GM23338 (cell line): ENCODE measurements around the gene DCTN5. TPM values are rescaled to one million over a fixed set of nuclear protein-coding genes. Genes with fewer than 3 reads are reported as not detected.
"Not testable (repeated sequence)": the region's sequence is repeated elsewhere in the genome, so short reads cannot be mapped to it uniquely, and the experiment has no call there.

Source experiments
- ATAC-seq: fragments of 200-7000 bp; cut with Tn5 transposase; 3 replicates; pipeline ENCODE4 v1.9.1; 2020
- DNase-seq: peaks from one replicate; pipeline ENCODE4 v3.0.0-alpha.2; 2015; ENCODE audit warnings: low spot score
- H2AFZ ChIP-seq: fragments of 200-600 bp; sonication (generic); 2 replicates; pipeline ENCODE4 v1.8.0; 2016; ENCODE audit warnings: antibody characterized with exemption, mild to moderate bottlenecking, moderate library complexity
- H3F3A ChIP-seq: fragments of 200-600 bp; sonication (generic); replicated peaks from 2 replicates; pipeline ENCODE4 v1.8.0; 2017; ENCODE audit warnings: antibody characterized with exemption, mixed run types, low read depth
- H3K27ac ChIP-seq: fragments of 200-600 bp; sonication (generic); 2 replicates; pipeline ENCODE4 v1.6.1; 2016; ENCODE audit warnings: low read depth
- H3K27me3 ChIP-seq: fragments of 200-600 bp; sonication (generic); 2 replicates; pipeline ENCODE4 v1.8.0; 2016; ENCODE audit warnings: mild to moderate bottlenecking, mixed run types, moderate library complexity; ENCODE audit not compliant: insufficient read depth
- H3K36me3 ChIP-seq: fragments of 200-600 bp; sonication (generic); 2 replicates; pipeline ENCODE4 v1.8.0; 2016; ENCODE audit warnings: mild to moderate bottlenecking; ENCODE audit not compliant: insufficient read depth
- H3K4me1 ChIP-seq: fragments of 200-600 bp; sonication (generic); 2 replicates; pipeline ENCODE4 v1.8.0; 2016; ENCODE audit warnings: mild to moderate bottlenecking, moderate library complexity; ENCODE audit not compliant: insufficient read depth
- H3K4me2 ChIP-seq: fragments of 200-600 bp; sonication (generic); 2 replicates; pipeline ENCODE4 v1.7.1; 2017; ENCODE audit warnings: mixed run types
- H3K4me3 ChIP-seq: fragments of 200-600 bp; sonication (generic); 2 replicates; pipeline ENCODE4 v1.6.1; 2016; ENCODE audit warnings: mixed run types
- H3K79me2 ChIP-seq: fragments of 200-600 bp; sonication (generic); replicated peaks from 2 replicates; pipeline ENCODE4 v1.8.0; 2017; ENCODE audit warnings: mild to moderate bottlenecking; ENCODE audit not compliant: insufficient read depth
- H3K9me2 ChIP-seq: fragments of 200-600 bp; sonication (generic); 2 replicates; pipeline ENCODE4 v1.8.0; 2017; ENCODE audit not compliant: insufficient read depth
- H4K20me1 ChIP-seq: fragments of 200-600 bp; sonication (generic); replicated peaks from 2 replicates; pipeline ENCODE4 v1.8.0; 2017; ENCODE audit warnings: mild to moderate bottlenecking; ENCODE audit not compliant: insufficient read depth
- H3K27ac Mint-ChIP-seq: 2 replicates; pipeline ENCODE4 v1.8.0; 2020; ENCODE audit warnings: inconsistent platforms, mild to moderate bottlenecking, moderate library complexity, mixed read lengths
- H3K27me3 Mint-ChIP-seq: 3 replicates; pipeline ENCODE4 v1.8.0; 2022; ENCODE audit warnings: low read depth, mild to moderate bottlenecking, moderate library complexity, mixed read lengths, inconsistent platforms; ENCODE audit not compliant: insufficient read depth, poor library complexity
- H3K36me3 Mint-ChIP-seq: 3 replicates; pipeline ENCODE4 v1.8.0; 2021; ENCODE audit warnings: low read depth, mild to moderate bottlenecking, inconsistent platforms, moderate library complexity, mixed read lengths
- H3K4me1 Mint-ChIP-seq: 3 replicates; pipeline ENCODE4 v1.8.0; 2020; ENCODE audit warnings: mild to moderate bottlenecking, inconsistent platforms, mixed read lengths
- H3K4me3 Mint-ChIP-seq: 3 replicates; pipeline ENCODE4 v1.8.0; 2021; ENCODE audit warnings: moderate library complexity, mild to moderate bottlenecking, inconsistent platforms, mixed read lengths
- H3K9me3 Mint-ChIP-seq: 3 replicates; pipeline ENCODE4 v1.8.0; 2020; ENCODE audit warnings: moderate library complexity, mild to moderate bottlenecking, inconsistent platforms, mixed read lengths
- CREB1 ChIP-seq: fragments of 250-450 bp; sonication (Bioruptor Pico); IDR thresholded peaks from 2 replicates; pipeline ENCODE4 v1.5.0; 2020; ENCODE audit warnings: low read depth, mild to moderate bottlenecking, moderate library complexity
- EZH2 ChIP-seq: fragments of 200-600 bp; sonication (generic); IDR thresholded peaks from one replicate; pipeline ENCODE4 v1.8.0; 2017; ENCODE audit warnings: antibody characterized with exemption, mild to moderate bottlenecking, low read depth; ENCODE audit not compliant: unreplicated experiment
- EZH2phosphoT487 ChIP-seq: fragments of 200-600 bp; sonication (generic); IDR thresholded peaks from one replicate; pipeline ENCODE4 v1.8.1; 2018; ENCODE audit warnings: antibody characterized with exemption; ENCODE audit not compliant: unreplicated experiment
- JUNB ChIP-seq: IDR thresholded peaks from one replicate; pipeline ENCODE4 v1.6.1; 2016; ENCODE audit warnings: antibody characterized with exemption; ENCODE audit not compliant: unreplicated experiment
- NANOG ChIP-seq: IDR thresholded peaks from 2 replicates; pipeline ENCODE4 v1.6.1; 2016; ENCODE audit warnings: antibody characterized with exemption, borderline replicate concordance
- POLR2AphosphoS5 ChIP-seq: IDR thresholded peaks from 2 replicates; pipeline ENCODE4 v1.6.1; 2016; ENCODE audit warnings: antibody characterized with exemption, low read depth
- STAT1 ChIP-seq: IDR thresholded peaks from one replicate; pipeline ENCODE4 v1.6.1; 2016; ENCODE audit warnings: antibody characterized with exemption; ENCODE audit not compliant: unreplicated experiment
- polyA plus RNA-seq: library from polyadenylated mRNA; unstranded; fragments of >200 nt; fragmentation: Nextera tagmentation; extraction: Ambion mirVana; gene quantifications from 2 replicates; pipeline ENCODE4 v1.2.1, GENCODE V29; 2016
- total RNA-seq: library from RNA; depleted of rRNA; stranded (reverse); fragments of >200 nt; shearing (Covaris generic); gene quantifications from 2 replicates; pipeline ENCODE4 v1.2.3, GENCODE V29; 2014
- TF ChIP-seq, protein P1 (sequence below): IDR thresholded peaks from 2 replicates; pipeline ENCODE4 v1.6.1; 2016; ENCODE audit warnings: antibody characterized with exemption
- TF ChIP-seq, protein P2 (sequence below), 2 experiments: fragments of 200-600 bp in 1 of 2; sonication (generic) in 1 of 2; conservative IDR thresholded peaks; 2 replicates each; pipeline versions ENCODE4 v1.5.1 to v1.6.1; 2016 to 2017; ENCODE audit warnings: antibody characterized with exemption in 2 of 2, low read depth in 2 of 2, mild to moderate bottlenecking in 2 of 2, moderate library complexity in 1 of 2
- TF ChIP-seq, protein P3 (sequence below): IDR thresholded peaks from one replicate; pipeline ENCODE4 v1.6.1; 2018; ENCODE audit warnings: antibody characterized with exemption; ENCODE audit not compliant: unreplicated experiment

Gene DCTN5
- total and polyA plus RNA-seq, 2 experiments from 2014 or later: 11.5 to 69.6 TPM

DNA sequence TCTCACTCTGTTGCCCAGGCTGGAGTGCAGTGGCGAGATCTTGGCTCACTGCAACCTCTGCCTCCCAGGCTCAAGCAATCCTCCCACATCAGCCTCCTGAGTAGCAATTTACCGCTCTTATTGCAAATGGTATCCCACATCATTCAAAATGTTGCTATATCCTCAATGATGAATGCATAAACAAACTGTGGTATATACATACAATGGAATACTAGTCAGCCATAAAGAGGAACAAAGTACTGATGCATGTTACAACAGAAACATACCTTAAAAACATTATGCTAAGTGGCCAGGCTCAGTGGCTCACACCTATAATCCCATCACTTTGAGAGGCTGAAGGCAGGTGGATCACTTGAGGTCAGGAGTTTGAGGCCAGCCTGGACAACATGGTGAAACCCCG, 9.4 kb upstream of the DCTN5 start:
- not testable (repeated sequence) for H3K4me1 ChIP-seq, H2AFZ ChIP-seq, H3F3A ChIP-seq, H3K9me2 ChIP-seq, H3K9me3 Mint-ChIP-seq, H3K27me3 Mint-ChIP-seq, H3K27ac Mint-ChIP-seq, ATAC-seq, DNase-seq, H3K4me3 Mint-ChIP-seq, H3K4me2 ChIP-seq, H3K4me1 Mint-ChIP-seq, H3K27me3 ChIP-seq, H3K27ac ChIP-seq, H3K4me3 ChIP-seq
- H3K79me2 ChIP-seq: peaks cover 48% of the 10 kb centered on the region
- peaks cover 22% of the 10 kb centered on the region; the same call in 1 of the 2 replicates for H4K20me1 ChIP-seq
- H3K36me3 Mint-ChIP-seq: peaks cover 71% of the 10 kb centered on the region
- H3K36me3 ChIP-seq: peaks cover 67% of the 10 kb centered on the region

DNA sequence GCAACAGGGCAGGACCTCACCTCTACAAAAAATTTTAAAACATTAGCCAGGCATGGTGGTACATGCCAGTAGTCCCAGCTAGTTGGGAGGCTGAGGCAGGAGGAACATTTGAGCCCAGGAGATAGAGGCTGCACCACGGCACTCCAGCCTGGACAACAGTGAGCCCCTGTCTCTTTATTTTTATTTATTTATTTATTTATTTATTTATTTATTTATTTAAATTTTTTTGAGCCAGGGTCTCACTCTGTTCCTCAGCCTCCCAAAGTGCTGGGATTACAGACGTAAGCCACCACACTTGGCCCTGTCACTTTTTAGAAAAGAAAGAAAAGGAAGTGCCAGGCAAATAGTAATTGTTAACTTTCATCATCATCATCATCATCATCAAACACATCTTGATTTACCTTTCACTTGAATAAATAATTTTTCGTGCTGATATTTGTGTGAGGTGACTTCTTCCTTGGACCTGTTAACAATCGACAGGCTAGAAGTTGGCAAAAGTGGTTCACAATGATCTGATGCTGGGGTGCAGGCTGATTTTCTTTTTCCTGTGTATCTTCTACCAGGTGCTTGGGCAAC, 6.7 kb upstream of the DCTN5 start:
- Mint-ChIP-seq H3K27ac (no peak overlapping the region), H3K27me3 (no peaks in the 10 kb centered on the region), H3K36me3 (peaks cover 61% of the 10 kb centered on the region), H3K4me1 (no peaks in the 10 kb centered on the region), H3K9me3 (no peaks in the 10 kb centered on the region), H3K4me3 (no peak overlapping the region)
- Histone ChIP-seq H3K36me3 (peaks cover 66% of the 10 kb centered on the region), H2AFZ (no peak overlapping the region), H3K4me1 (no peaks in the 10 kb centered on the region), H3K4me2 (no peak overlapping the region), H4K20me1 (peaks cover 19% of the 10 kb centered on the region; the same call in 1 of the 2 replicates), H3K27ac (no peak overlapping the region), H3K79me2 (peaks cover 50% of the 10 kb centered on the region), H3K27me3 (no peaks in the 10 kb centered on the region), H3K9me2 (no peaks in the 10 kb centered on the region), H3K4me3 (no peak overlapping the region), H3F3A (0 out of 2 replicates have a peak, but pooled peaks cover 3% of the 10 kb centered on the region)
- no peak for ATAC-seq
- no peak for TF ChIP-seq NANOG
- TF ChIP-seq JUNB: no peak
- TF ChIP-seq EZH2: no peak
- TF ChIP-seq POLR2AphosphoS5: no peak
- TF ChIP-seq, protein P1, sequence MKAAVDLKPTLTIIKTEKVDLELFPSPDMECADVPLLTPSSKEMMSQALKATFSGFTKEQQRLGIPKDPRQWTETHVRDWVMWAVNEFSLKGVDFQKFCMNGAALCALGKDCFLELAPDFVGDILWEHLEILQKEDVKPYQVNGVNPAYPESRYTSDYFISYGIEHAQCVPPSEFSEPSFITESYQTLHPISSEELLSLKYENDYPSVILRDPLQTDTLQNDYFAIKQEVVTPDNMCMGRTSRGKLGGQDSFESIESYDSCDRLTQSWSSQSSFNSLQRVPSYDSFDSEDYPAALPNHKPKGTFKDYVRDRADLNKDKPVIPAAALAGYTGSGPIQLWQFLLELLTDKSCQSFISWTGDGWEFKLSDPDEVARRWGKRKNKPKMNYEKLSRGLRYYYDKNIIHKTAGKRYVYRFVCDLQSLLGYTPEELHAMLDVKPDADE: no peak
- TF ChIP-seq, protein P2, sequence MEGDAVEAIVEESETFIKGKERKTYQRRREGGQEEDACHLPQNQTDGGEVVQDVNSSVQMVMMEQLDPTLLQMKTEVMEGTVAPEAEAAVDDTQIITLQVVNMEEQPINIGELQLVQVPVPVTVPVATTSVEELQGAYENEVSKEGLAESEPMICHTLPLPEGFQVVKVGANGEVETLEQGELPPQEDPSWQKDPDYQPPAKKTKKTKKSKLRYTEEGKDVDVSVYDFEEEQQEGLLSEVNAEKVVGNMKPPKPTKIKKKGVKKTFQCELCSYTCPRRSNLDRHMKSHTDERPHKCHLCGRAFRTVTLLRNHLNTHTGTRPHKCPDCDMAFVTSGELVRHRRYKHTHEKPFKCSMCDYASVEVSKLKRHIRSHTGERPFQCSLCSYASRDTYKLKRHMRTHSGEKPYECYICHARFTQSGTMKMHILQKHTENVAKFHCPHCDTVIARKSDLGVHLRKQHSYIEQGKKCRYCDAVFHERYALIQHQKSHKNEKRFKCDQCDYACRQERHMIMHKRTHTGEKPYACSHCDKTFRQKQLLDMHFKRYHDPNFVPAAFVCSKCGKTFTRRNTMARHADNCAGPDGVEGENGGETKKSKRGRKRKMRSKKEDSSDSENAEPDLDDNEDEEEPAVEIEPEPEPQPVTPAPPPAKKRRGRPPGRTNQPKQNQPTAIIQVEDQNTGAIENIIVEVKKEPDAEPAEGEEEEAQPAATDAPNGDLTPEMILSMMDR (conservative IDR thresholded peaks at IDR 0.05; ENCODE audit: low read depth in 2 of 2): no peak
- no peak for DNase-seq

DNA sequence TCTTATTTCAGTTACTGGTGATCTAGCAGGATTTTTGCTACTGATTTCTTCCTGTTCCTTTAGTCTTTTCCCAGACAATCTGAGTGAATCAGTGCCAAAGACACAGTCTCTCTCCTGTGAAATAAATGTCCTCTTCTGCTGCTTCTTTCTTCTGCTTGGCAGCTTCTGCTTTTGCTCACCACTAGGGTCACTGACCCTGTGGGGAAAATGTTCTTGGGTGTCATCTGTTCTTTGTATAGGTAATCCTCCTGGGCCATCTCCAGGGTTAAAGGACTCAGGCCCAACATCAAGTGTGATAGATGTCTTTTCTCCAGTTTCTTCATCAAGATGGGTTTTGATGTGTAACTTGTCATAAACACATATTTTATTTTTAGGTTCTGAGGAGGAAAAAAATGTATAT, 5.3 kb upstream of the DCTN5 start:
- H3K27me3 ChIP-seq: no peaks in the 10 kb centered on the region
- 0 out of 2 replicates have a peak, but pooled peaks cover 3% of the 10 kb centered on the region for H3F3A ChIP-seq
- peaks cover 56% of the 10 kb centered on the region for H3K36me3 ChIP-seq
- H2AFZ ChIP-seq: no peak overlapping the region
- Mint-ChIP-seq H3K4me1 (peaks cover 4% of the 10 kb centered on the region; the same call in 1 of the 3 replicates), H3K27ac (no peak overlapping the region), H3K4me3 (no peak overlapping the region), H3K27me3 (no peaks in the 10 kb centered on the region), H3K36me3 (peaks cover 56% of the 10 kb centered on the region), H3K9me3 (no peaks in the 10 kb centered on the region; the same call in 2 of the 3 replicates)
- ATAC-seq (no peak), DNase-seq (no peak)
- no peak overlapping the region for H3K4me2 ChIP-seq
- 0 out of 2 replicates have a peak, but pooled peaks cover 6% of the 10 kb centered on the region for H3K4me1 ChIP-seq
- H3K9me2 ChIP-seq: no peaks in the 10 kb centered on the region
- no peak overlapping the region for H3K4me3 ChIP-seq
- peaks cover 17% of the 10 kb centered on the region; the same call in 1 of the 2 replicates for H4K20me1 ChIP-seq
- H3K27ac ChIP-seq: no peak overlapping the region
- H3K79me2 ChIP-seq: peaks cover 63% of the 10 kb centered on the region
- TF ChIP-seq NANOG (no peak), STAT1 (no peak), JUNB (no peak), EZH2 (no peak), EZH2phosphoT487 (no peak), POLR2AphosphoS5 (no peak), CREB1 (no peak)
- TF ChIP-seq, protein P3, sequence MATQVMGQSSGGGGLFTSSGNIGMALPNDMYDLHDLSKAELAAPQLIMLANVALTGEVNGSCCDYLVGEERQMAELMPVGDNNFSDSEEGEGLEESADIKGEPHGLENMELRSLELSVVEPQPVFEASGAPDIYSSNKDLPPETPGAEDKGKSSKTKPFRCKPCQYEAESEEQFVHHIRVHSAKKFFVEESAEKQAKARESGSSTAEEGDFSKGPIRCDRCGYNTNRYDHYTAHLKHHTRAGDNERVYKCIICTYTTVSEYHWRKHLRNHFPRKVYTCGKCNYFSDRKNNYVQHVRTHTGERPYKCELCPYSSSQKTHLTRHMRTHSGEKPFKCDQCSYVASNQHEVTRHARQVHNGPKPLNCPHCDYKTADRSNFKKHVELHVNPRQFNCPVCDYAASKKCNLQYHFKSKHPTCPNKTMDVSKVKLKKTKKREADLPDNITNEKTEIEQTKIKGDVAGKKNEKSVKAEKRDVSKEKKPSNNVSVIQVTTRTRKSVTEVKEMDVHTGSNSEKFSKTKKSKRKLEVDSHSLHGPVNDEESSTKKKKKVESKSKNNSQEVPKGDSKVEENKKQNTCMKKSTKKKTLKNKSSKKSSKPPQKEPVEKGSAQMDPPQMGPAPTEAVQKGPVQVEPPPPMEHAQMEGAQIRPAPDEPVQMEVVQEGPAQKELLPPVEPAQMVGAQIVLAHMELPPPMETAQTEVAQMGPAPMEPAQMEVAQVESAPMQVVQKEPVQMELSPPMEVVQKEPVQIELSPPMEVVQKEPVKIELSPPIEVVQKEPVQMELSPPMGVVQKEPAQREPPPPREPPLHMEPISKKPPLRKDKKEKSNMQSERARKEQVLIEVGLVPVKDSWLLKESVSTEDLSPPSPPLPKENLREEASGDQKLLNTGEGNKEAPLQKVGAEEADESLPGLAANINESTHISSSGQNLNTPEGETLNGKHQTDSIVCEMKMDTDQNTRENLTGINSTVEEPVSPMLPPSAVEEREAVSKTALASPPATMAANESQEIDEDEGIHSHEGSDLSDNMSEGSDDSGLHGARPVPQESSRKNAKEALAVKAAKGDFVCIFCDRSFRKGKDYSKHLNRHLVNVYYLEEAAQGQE: no peak
- TF ChIP-seq, protein P2 (conservative IDR thresholded peaks at IDR 0.05; ENCODE audit: low read depth in 2 of 2): no peak
